GM21360 (cell line): ENCODE data around the gene CLTC.
"Not testable (repeated sequence)": the region's sequence is repeated elsewhere in the genome, so short reads cannot be mapped to it uniquely, and the experiment has no call there.

Experiments
- ATAC-seq: cut with Tn5 transposase; IDR thresholded peaks from one replicate; pipeline ENCODE4 v1.9.1; 2021; ENCODE audit warnings: mild to moderate bottlenecking, moderate library complexity; ENCODE audit not compliant: unreplicated experiment

Gene CLTC

GRCh38 chr17:59633658-59634359 is 14.1 kb downstream of the CLTC start:
- ATAC-seq = no peak

DNA sequence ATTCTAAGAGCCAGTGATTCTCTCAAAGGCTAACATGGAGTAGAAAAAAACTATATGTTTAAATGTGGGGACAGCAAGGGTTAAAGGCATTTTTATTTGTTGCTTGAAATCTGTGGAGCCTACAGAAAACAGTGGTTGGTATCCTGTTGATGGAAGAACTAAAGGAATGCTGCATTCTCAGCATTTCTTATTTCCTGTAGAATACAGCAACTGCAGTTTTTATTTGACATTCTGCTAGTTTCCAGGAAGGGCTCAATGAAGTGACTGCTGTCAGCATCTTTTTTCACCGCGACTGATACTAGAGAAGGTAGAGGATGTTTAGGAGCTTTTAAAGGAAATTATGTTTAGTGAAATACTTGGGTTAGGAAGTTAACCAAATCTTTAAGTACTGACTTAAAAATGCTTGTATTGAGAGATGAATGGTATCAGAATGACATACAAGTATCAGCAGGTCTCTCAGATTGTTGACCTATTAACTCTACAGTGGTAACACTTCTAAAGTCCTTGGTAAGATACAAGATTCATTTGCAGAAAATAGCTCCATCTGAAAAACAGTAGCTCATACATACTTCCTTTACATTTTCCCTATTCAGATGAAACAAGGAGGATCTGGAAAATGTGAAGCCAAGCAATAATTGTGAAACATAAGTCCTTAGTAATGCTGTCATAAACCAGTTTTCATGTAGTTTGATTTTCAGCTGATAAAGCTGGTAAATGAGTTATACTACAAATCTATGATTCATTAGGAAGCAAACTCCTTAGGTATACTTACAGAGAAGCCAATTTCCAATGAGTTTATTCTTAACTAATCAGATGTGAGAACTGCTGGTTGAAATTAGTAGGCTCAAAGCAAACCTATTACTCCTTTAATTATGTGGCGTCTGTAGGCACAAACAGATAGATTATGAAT is 15.2 kb downstream of the CLTC start:
- no peak for ATAC-seq

- no peak for ATAC-seq
These were observed 18.1 kb downstream of the CLTC start for GRCh38 chr17:59637611-59638310.

- no peak for ATAC-seq
These were observed 18.9 kb downstream of the CLTC start for GRCh38 chr17:59638553-59638952.

- peak; percentile 71 for ATAC-seq
These were observed 22.2 kb downstream of the CLTC start for GRCh38 chr17:59641799-59642484.

- no peak for ATAC-seq
These were observed 22.9 kb downstream of the CLTC start for GRCh38 chr17:59642565-59642964.

DNA sequence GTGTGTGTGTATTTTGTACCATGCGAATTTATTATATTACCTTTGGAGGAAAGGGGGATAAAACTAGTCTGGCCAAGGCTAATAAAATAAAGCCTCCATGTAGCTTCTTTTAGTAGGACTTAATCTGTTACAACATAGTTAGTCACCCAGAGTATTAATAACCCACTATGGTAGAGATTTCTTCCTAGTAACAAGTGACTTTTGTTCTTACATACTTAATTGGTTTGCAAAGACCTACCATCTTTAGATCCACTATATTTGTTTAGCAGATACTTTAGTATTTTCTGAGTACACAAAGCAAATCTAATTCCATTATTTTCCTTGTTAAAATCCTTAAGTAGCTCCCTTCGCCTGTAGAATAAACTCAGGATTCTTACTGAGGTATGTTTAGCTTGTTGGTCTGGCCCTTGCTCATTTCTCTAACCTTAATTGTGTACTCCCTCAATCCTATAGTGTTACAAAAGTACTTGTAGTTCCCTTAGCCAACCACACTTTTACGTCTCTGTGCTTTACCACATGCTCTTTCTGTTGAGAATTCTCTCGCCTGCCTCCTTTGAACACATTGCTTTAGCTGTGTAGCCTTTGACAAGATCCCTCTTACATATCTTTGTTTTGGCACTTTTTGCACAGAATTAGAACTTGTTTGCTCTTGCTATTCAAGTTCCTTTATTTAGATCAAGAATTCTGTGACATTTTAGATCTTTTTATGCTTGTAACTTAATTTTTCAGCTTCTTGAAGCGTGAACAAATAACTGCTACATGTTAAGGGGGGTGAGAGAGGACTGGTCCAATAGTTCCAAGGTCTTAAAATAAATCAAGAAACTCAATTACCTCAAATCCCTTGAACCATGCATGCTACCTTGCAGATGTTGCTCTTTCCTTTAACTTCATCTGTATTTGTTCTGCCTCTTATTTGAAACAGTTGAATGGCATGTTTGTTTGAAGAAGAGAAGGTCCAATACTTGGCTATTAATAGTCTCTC is 23.8 kb downstream of the CLTC start:
- no peak for ATAC-seq

DNA sequence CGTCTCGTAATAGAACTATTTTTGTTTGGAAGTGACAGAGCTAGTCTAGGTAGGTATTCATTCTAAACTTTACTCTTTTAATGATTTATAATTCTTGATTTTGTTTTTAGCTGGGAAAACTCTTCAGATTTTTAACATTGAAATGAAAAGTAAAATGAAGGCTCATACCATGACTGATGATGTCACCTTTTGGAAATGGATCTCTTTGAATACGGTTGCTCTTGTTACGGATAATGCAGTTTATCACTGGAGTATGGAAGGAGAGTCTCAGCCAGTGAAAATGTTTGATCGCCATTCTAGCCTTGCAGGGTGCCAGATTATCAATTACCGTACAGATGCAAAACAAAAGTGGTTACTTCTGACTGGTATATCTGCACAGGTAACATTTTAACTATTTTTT is 27.6 kb downstream of the CLTC start:
- ATAC-seq = no peak

DNA sequence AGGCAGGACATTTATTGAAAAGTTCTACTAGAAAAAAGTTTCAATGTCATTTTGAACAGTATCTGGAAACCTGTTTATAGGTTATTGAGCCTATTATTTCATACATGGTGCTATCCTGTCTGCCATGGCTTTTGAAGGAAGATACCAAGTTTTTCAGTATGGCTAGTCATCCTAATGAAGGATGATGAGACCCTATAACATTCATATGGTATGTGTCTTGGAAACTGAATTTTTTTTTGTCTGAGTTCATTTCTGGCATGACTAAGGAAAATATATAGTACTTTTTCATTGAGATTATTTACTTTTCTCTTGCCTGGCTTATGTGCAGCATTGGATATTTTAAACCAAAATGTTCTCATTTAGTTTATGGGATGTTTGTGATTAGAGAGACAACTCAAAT is 30.2 kb downstream of the CLTC start:
- ATAC-seq = no peak

- no peak for ATAC-seq
These were observed 30.9 kb downstream of the CLTC start for GRCh38 chr17:59650642-59651041.

GRCh38 chr17:59651346-59651745 is 31.7 kb downstream of the CLTC start:
- ATAC-seq = no peak

- no peak for ATAC-seq
These were observed 32.4 kb downstream of the CLTC start for GRCh38 chr17:59652119-59652518.

- not testable (repeated sequence) for ATAC-seq
These were observed 36.9 kb downstream of the CLTC start for GRCh38 chr17:59656624-59657023.

GRCh38 chr17:59666235-59666634 is 46.5 kb downstream of the CLTC start:
- ATAC-seq = no peak

DNA sequence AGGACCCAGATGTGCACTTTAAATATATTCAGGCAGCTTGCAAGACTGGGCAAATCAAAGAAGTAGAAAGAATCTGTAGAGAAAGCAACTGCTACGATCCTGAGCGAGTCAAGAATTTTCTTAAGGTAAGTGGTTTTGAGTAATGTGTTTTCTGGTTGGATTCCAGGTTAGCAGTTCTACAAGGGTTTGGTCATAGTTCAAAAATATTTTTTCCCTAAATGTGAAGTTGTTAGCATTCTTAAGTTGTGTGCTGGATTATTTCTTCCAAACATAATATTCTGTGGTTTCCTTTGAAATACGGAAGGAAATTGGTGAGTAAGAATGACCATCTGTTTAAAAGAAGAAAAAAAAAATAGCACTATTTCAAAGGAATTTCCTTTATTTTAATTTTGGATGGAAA is 49.1 kb downstream of the CLTC start:
- no peak for ATAC-seq

GRCh38 chr17:59669411-59669810 is 49.7 kb downstream of the CLTC start:
- ATAC-seq = no peak

- no peak for ATAC-seq
These were observed 50.2 kb downstream of the CLTC start for GRCh38 chr17:59669944-59670343.

DNA sequence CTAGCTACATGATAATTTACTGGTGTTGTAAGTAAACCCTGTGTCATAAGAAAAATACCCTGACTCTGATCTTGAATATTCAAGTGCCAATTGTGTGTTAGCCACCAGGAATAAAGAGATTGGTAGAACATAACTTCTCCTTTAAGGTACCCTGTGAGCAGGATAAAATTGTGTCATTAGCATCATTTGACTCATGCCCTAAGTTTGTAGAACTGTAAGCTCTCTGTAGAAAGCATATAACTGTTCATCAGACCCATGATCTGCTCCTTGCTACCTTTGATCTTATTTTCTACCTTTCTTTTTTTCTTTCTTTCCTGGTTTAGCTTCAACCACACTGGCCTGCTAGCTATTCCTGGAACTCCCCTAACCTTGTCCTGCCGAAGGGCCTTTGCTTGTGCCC is 51.7 kb downstream of the CLTC start:
- ATAC-seq = no peak

GRCh38 chr17:59675231-59675630 is 55.5 kb downstream of the CLTC start:
- ATAC-seq = no peak

- ATAC-seq = no peak
These were observed 57.0 kb downstream of the CLTC start for GRCh38 chr17:59676716-59677115.
